Parathyroid adenoma (tissue), 2 donors: Measurements from ENCODE around the gene TEX29.

Source experiments
- H2AFZ ChIP-seq: fragments of 300-600 bp; sonication (generic); one replicate; pipeline ENCODE4 v1.7.0; 2017; ENCODE audit warnings: antibody characterized with exemption, mild to moderate bottlenecking
- H3K27ac ChIP-seq: fragments of 300-600 bp; sonication (generic); one replicate; pipeline ENCODE4 v1.7.0; 2017
- H3K27me3 ChIP-seq: fragments of 300-600 bp; sonication (generic); one replicate; pipeline ENCODE4 v1.7.0; 2017; ENCODE audit warnings: low read length; ENCODE audit not compliant: control insufficient read depth, insufficient read depth
- H3K36me3 ChIP-seq: fragments of 300-600 bp; sonication (generic); one replicate; pipeline ENCODE4 v1.7.0; 2017; ENCODE audit warnings: low read length; ENCODE audit not compliant: control insufficient read depth, insufficient read depth
- H3K4me1 ChIP-seq: fragments of 300-600 bp; sonication (generic); one replicate; pipeline ENCODE4 v1.7.0; 2017; ENCODE audit warnings: control low read depth
- H3K4me2 ChIP-seq: fragments of 300-600 bp; sonication (generic); one replicate; pipeline ENCODE4 v1.7.0; 2017; ENCODE audit warnings: low read length
- H3K4me3 ChIP-seq: fragments of 300-600 bp; sonication (generic); one replicate; pipeline ENCODE4 v1.7.0; 2017; ENCODE audit warnings: low read depth, low read length
- H3K79me2 ChIP-seq: fragments of 300-600 bp; sonication (generic); one replicate; pipeline ENCODE4 v1.7.0; 2017; ENCODE audit warnings: control low read depth
- H3K9ac ChIP-seq: fragments of 300-600 bp; sonication (generic); one replicate; pipeline ENCODE4 v1.7.0; 2017; ENCODE audit warnings: mild to moderate bottlenecking
- H3K9me3 ChIP-seq: fragments of 300-600 bp; sonication (generic); one replicate; pipeline ENCODE4 v1.7.0; 2017; ENCODE audit warnings: low read length; ENCODE audit not compliant: control insufficient read depth
- CTCF ChIP-seq: fragments of 300-600 bp; sonication (generic); IDR thresholded peaks from one replicate; pipeline ENCODE4 v1.7.0; 2017; ENCODE audit warnings: antibody characterized with exemption, mild to moderate bottlenecking
- donor health status: primary hyperparathyroidism.

Gene TEX29

GRCh38 chr13:111303559-111303958 lies 16.9 kb upstream of the TEX29 start:
- H3K27ac ChIP-seq = no peak overlapping the region
- H3K9ac ChIP-seq = no peak overlapping the region
- no peaks in the 10 kb centered on the region for H3K4me1 ChIP-seq
- H3K4me2 ChIP-seq = no peak overlapping the region
- no peaks in the 10 kb centered on the region for H3K36me3 ChIP-seq
- H3K27me3 ChIP-seq = no peaks in the 10 kb centered on the region
- H3K9me3 ChIP-seq = no peaks in the 10 kb centered on the region
- H3K4me3 ChIP-seq = no peak overlapping the region
- TF ChIP-seq CTCF = no peak
- H3K79me2 ChIP-seq = no peaks in the 10 kb centered on the region
- H2AFZ ChIP-seq = no peak overlapping the region

- Histone ChIP-seq H3K36me3 (no peaks in the 10 kb centered on the region), H3K79me2 (no peaks in the 10 kb centered on the region), H3K4me2 (no peak overlapping the region), H3K4me3 (no peak overlapping the region), H3K27me3 (no peaks in the 10 kb centered on the region), H3K9me3 (no peaks in the 10 kb centered on the region), H3K9ac (no peak overlapping the region), H3K4me1 (no peaks in the 10 kb centered on the region), H3K27ac (no peak overlapping the region), H2AFZ (no peak overlapping the region)
- TF ChIP-seq CTCF = no peak
These were observed 16.3 kb upstream of the TEX29 start for GRCh38 chr13:111304041-111304544.

- Histone ChIP-seq H3K27ac (no peak overlapping the region), H3K4me1 (no peaks in the 10 kb centered on the region), H3K79me2 (no peaks in the 10 kb centered on the region), H3K27me3 (no peaks in the 10 kb centered on the region), H3K9ac (no peak overlapping the region), H3K36me3 (no peaks in the 10 kb centered on the region), H2AFZ (no peak overlapping the region), H3K9me3 (no peaks in the 10 kb centered on the region), H3K4me3 (no peak overlapping the region), H3K4me2 (no peak overlapping the region)
- TF ChIP-seq CTCF = no peak
These were observed 15.7 kb upstream of the TEX29 start for GRCh38 chr13:111304603-111305289.

- no peaks in the 10 kb centered on the region for H3K9me3 ChIP-seq
- no peaks in the 10 kb centered on the region for H3K27me3 ChIP-seq
- no peak overlapping the region for H2AFZ ChIP-seq
- H3K4me2 ChIP-seq = no peak overlapping the region
- H3K9ac ChIP-seq = no peak overlapping the region
- no peak for TF ChIP-seq CTCF
- H3K4me3 ChIP-seq = no peak overlapping the region
- H3K36me3 ChIP-seq = no peaks in the 10 kb centered on the region
- H3K27ac ChIP-seq = no peak overlapping the region
- H3K79me2 ChIP-seq = no peaks in the 10 kb centered on the region
- no peaks in the 10 kb centered on the region for H3K4me1 ChIP-seq
These were observed 7.4 kb upstream of the TEX29 start for GRCh38 chr13:111312944-111313590.
